IPS-11a (cell line): ENCODE results near the gene GPR26.

Source experiments
- H3K4me3 ChIP-seq: one replicate; pipeline ENCODE4 v1.5.1; 2013; ENCODE audit warnings: low read depth, low read length, control low read depth

Gene GPR26

GRCh38 chr10:123645016-123645415, 21.1 kb upstream of the GPR26 start:
- H3K4me3 ChIP-seq, result no peak overlapping the region

GRCh38 chr10:123645615-123646014, 20.5 kb upstream of the GPR26 start:
- H3K4me3 ChIP-seq, result no peak overlapping the region

- no peak overlapping the region for H3K4me3 ChIP-seq
These were observed 17.6 kb upstream of the GPR26 start for GRCh38 chr10:123648595-123648994.

GRCh38 chr10:123649676-123650075, 16.5 kb upstream of the GPR26 start:
- H3K4me3 ChIP-seq, result no peak overlapping the region

GRCh38 chr10:123651421-123652047, 14.6 kb upstream of the GPR26 start:
- H3K4me3 ChIP-seq, result no peak overlapping the region

DNA sequence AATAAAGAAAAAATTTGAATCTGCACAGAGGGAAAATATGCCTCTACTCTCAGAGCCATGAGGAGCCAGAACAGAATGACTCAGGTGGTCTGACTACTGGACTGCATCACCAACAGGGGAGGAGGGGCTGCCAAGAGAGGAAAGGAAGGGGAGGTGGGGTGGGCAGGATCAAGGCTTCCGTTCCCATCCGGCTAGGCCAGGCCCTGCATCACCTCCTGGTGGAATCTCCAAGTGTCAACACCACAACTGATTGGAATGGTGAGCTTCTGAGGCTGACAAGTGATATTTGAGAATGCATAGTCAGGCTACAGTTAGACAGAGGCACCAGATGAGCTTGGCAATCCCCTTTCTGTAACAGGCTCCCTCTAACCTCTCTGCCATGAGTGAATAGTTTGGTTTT, 10.4 kb upstream of the GPR26 start:
- no peak overlapping the region for H3K4me3 ChIP-seq

- no peak overlapping the region for H3K4me3 ChIP-seq
These were observed 2.6 kb upstream of the GPR26 start for GRCh38 chr10:123663522-123663921.

DNA sequence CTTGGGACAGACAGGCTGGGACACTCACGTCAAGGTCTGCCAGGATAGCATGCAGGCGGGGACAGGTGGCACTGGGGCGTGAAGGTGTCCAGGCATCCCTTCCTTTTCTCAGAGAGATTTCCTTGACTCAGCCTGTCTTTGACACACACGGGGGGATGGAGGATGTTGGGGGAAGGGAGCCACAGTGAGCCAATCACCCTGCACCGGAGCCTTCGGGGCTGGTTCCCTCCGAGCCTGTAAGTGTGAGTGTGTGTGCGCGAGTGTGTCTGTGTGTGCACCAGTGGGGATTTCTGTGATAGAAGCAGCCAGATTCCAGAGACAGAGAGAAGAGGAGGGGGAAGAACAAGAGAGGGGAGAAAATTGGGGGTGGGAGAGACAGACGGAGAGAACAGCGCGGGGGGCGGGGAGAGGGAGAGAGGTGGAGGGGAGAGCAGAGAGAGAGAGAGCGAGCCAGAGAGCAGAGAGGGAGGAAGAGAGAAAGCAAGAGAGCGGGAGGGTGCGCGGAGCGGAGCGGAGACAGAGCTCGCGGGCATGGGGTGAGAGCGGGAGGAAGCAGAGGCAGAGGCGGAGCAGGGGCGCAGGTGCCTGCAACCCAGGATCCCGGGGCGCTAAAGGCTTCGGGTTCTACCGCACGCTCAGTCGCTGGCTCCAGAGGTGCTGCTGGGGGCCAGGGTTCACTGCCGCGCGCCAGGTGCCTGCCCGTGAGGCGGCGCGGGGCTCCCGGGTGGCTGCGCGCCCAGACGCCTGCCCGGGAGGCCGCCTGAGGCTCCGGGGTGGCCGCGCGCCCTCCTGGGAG, 466 bp upstream of the GPR26 start:
- peak overlapping the region; percentile 24 for H3K4me3 ChIP-seq

DNA sequence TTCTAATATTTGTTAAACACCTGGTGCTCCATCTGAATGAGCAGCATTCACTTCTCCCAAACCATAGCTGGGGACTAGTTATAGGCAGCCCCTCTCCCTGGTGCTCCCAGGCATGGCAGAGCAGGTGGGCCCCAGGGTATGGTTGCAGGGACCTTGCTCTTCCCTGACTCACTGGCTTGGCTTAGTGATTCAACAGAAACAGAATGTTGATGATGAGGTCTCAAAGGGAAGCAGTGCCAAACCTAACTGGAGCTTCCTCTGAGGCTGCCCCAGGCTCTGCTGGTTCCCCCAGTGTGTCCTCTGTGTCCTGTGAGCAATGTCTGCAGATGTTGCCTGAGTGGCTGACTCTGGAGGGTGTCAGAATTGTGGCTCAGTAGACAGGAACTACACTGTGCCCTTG, 3.7 kb downstream of the GPR26 start:
- no peak overlapping the region for H3K4me3 ChIP-seq

DNA sequence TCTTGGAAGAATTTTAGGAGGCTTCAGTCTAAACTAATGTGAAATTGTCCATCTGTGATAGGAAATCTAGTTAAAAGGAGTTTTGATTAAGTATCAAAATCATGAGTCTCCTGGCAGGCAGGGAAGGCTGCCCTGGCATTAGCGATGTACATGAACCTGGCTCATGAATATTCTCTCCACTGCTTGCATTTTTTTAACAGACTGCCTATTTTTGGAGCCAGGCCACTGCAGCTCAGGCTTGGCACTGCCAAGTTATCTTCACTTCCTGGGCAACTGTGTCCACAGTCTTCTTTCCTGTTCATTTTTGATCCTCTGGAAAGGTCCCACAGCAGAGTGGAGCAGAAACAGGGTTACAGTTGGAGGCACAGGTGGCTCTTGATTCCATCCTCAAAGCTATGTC, 7.0 kb downstream of the GPR26 start:
- H3K4me3 ChIP-seq, result no peak overlapping the region

DNA sequence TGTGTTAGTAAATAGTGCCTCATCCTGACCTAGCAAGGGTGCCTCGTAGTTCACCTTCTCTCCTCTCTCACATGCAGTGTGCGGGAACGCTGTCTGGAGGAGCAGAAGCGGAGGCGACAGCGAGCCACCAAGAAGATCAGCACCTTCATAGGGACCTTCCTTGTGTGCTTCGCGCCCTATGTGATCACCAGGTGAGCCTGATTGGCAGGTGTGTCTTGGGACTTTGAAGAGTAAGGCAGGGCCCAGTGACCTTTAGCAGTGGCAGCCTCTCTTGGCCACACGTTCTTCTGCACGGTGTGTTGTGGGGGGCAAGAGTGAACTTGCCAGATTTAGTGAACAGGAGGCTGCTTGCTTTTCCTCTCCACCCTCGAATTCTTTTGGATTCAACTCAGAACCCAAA, 8.6 kb downstream of the GPR26 start:
- H3K4me3 ChIP-seq, result no peak overlapping the region

GRCh38 chr10:123675811-123676210, 9.7 kb downstream of the GPR26 start:
- no peak overlapping the region for H3K4me3 ChIP-seq

- H3K4me3 ChIP-seq, result no peak overlapping the region
These were observed 11.4 kb downstream of the GPR26 start for GRCh38 chr10:123677556-123677955.

GRCh38 chr10:123678376-123678775, 12.2 kb downstream of the GPR26 start:
- no peak overlapping the region for H3K4me3 ChIP-seq

- H3K4me3 ChIP-seq, result no peak overlapping the region
These were observed 15.1 kb downstream of the GPR26 start for GRCh38 chr10:123681285-123681684.

DNA sequence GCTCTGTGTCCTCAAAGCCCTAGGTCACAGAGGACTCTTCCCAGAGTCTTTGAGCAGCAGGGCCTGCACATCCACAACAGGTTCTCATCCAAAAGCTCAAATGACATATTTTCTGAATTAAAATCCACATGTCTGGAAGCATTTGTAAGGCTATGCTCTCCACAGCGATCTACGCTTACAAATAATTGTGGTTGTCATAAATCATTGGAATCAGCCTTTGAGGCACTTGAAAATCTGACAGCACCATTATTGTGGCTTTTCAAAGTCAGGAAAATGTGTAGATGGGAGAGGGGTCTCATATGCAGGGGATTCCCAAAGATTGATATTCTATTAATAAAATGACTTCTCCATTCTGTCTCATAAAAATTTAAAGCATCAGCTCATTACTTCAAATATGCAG, 16.3 kb downstream of the GPR26 start:
- H3K4me3 ChIP-seq, result no peak overlapping the region

DNA sequence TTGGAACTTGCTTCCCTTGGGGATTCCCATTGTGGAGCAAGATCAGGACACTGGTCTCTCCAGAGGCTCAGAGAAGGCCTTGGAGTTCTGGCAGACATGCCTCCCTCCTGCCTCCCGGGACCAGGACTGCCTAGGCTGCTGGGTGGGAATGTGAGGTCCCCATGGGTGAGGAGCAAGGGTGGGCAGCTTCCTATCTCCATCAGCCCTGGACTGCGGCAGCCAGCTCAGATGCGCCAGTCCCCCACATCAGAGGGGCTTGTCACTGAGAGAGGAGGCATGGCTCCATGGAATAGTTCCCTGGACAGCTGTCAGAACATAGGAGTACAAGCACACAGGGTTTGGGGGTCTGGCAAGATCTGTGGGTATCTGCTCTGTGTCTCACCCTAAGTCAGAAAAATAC, 17.3 kb downstream of the GPR26 start:
- no peak overlapping the region for H3K4me3 ChIP-seq

DNA sequence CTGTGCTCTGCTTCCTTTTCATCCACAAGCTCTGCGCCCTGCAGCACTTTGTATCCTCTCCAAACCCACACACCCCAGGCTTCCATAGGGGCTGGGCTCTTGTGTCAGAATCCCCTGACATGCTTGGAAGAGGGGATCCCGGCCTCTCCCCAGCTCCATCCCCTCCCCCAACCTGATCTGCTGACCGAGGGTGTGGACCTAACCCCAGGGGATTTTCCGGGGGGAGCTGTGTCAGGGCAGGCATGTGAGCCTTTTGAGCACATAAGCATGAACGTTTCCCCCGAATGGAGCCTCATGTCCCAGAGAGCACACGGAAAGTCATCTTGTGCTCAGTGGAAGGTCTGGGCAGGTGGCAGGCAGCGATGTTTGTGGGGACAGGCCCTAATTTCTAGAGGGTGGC, 17.7 kb downstream of the GPR26 start:
- no peak overlapping the region for H3K4me3 ChIP-seq

DNA sequence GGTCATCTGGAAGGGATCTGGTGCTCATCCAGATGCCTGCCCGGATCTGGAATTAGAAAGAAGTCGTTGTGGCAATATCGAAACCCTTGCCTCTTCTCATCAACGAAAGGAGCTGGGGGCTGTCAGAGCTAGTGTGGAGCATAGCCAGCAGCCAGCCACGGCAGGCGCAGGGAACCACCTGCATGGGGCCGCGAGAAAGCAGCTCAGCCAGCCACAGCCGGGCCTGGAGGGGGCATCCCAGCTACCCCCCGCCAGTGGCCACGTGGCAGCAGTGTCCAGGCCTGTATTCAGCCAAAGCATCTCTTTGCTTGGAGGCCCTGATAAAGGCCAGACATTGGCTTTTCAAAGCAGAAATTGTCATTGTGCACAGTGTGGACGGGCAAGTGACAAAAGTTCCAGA, 19.1 kb downstream of the GPR26 start:
- H3K4me3 ChIP-seq, result no peak overlapping the region

GRCh38 chr10:123687758-123688157, 21.6 kb downstream of the GPR26 start:
- H3K4me3 ChIP-seq, result no peak overlapping the region

- no peak overlapping the region for H3K4me3 ChIP-seq
These were observed 23.7 kb downstream of the GPR26 start for GRCh38 chr10:123689880-123690279.

DNA sequence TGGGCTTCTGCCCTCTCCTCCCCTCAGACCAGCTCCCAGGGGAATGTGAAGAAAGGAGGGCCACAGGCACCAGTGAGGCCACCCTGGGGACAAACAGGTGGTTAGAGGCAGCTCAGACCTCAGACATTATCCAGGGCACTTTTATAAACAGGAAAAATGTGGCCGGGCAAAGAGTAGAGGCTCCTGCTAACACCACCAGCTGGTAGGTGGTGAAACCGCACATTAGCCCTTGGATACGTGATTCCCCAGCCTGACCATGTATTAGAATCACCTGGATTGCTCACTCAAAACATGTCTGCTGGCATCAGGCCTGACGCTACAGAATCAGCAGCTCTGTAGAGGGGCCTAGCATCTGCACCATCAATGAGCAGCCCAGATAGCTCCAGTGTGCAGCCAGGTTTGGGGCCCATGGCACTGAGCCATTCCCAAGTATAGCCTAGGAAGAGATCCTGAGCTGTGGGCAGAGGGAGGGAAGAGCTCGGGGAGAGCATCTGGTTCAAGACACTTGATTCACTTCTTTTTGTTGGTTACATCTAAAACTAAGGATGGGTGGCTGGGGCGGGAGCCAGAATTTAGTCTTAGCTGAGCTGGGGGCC, 37.1 kb downstream of the GPR26 start:
- H3K4me3 ChIP-seq, result no peak overlapping the region
